NCI-H146 treated with DMSO at 0.1 percent for 48 hours (cell line): ENCODE results near the gene S100A7.
"Not testable (repeated sequence)": the region's sequence is repeated elsewhere in the genome, so short reads cannot be mapped to it uniquely, and the experiment has no call there.

Experiments used
- DNase-seq: peaks from one replicate; lab custom pipeline; 2025; ENCODE audit not compliant: unreplicated experiment; lab: John Stamatoyannopoulos, UW

The S100A7 gene

GRCh38 chr1:153431928-153432327, 28.5 kb downstream of the S100A7 start:
- DNase-seq = no peak

GRCh38 chr1:153431427-153431826, 29.0 kb downstream of the S100A7 start:
- DNase-seq = no peak

- no peak for DNase-seq
Measured at GRCh38 chr1:153431002-153431401, 29.4 kb downstream of the S100A7 start.

- no peak for DNase-seq
Measured at GRCh38 chr1:153430561-153430960, 29.9 kb downstream of the S100A7 start.

- no peak for DNase-seq
Measured at GRCh38 chr1:153430166-153430553, 30.3 kb downstream of the S100A7 start.

GRCh38 chr1:153429266-153430165, 30.9 kb downstream of the S100A7 start:
- DNase-seq = peak; percentile 93

GRCh38 chr1:153428791-153429190, 31.7 kb downstream of the S100A7 start:
- peak; percentile 29 for DNase-seq

GRCh38 chr1:153428073-153428638, 32.3 kb downstream of the S100A7 start:
- no peak for DNase-seq

- no peak for DNase-seq
Measured at GRCh38 chr1:153426809-153427208, 33.6 kb downstream of the S100A7 start.

- no peak for DNase-seq
Measured at GRCh38 chr1:153422450-153423068, 37.9 kb downstream of the S100A7 start.

GRCh38 chr1:153420306-153420705, 40.1 kb downstream of the S100A7 start:
- DNase-seq = no peak

- not testable (repeated sequence) for DNase-seq
Measured at GRCh38 chr1:153419436-153419793, 41.0 kb downstream of the S100A7 start.

- not testable (repeated sequence) for DNase-seq
Measured at GRCh38 chr1:153418758-153419435, 41.6 kb downstream of the S100A7 start.

GRCh38 chr1:153417136-153417888, 43.1 kb downstream of the S100A7 start:
- no peak for DNase-seq

GRCh38 chr1:153415850-153416570, 44.4 kb downstream of the S100A7 start, which contains the start of gene S100A7A:
Gene S100A7A (plus strand): TSS chr1:153416520. CDS start chr1:153418083, 1,563 bp downstream.
- no peak for DNase-seq

- not testable (repeated sequence) for DNase-seq
Measured at GRCh38 chr1:153413961-153414360, 46.5 kb downstream of the S100A7 start.
